GM21381 (cell line): Measurements from ENCODE around the gene AEBP1.

ENCODE experiments used
- ATAC-seq: cut with Tn5 transposase; IDR thresholded peaks from one replicate; pipeline ENCODE4 v1.9.1; 2021; ENCODE audit warnings: mild to moderate bottlenecking, moderate library complexity; ENCODE audit not compliant: unreplicated experiment

AEBP1 gene

GRCh38 chr7:44103923-44104859 lies at the start of gene AEBP1:
Gene AEBP1, plus strand, starts transcription at chr7:44104345. Its CDS starts 321 bp downstream, at chr7:44104666.
- ATAC-seq: no peak

- no peak for ATAC-seq
Measured at GRCh38 chr7:44056681-44057080, 47.5 kb upstream of the AEBP1 start.

GRCh38 chr7:44057181-44057848 lies 46.8 kb upstream of the AEBP1 start:
- no peak for ATAC-seq

DNA sequence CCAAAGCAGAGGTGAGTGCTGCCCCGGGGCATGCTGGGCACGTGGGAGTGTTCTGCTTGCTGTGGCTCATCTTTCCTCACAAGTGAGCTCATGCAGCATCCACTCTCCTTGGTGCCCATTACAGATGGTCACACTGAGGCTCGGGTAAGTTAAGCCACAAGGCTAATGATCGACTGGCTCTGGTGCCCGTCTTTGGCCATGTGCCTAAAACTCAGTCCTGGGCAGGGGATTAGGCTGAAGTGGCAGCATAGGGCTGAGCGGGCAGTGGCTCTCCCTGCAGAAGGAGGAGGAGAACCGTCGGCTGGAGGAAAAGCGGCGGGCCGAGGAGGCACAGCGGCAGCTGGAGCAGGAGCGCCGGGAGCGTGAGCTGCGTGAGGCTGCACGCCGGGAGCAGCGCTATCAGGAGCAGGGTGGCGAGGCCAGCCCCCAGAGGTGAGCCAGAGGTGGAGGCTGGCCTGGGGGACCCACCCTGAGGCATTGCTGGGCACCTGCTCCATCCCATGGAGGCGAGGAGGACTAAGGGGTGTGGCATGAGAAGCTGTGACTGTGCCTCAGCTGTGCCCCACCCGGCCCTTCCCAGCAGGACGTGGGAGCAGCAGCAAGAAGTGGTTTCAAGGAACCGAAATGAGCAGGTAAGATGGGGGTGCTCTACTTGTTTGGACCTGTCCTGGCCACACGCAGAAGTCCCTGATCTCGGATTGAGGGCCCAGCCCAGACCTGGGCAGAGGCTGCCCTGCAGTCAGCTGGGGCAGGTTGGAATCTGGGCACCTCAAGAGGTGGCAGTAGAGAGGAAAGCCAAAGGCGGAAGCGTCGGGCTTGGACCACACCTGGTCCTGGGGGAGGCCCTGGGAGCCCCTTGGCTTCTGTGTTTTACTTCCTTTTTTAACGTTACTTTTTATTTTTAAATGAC lies 46.0 kb upstream of the AEBP1 start:
- ATAC-seq: no peak

- no peak for ATAC-seq
Measured at GRCh38 chr7:44058759-44059218, 45.4 kb upstream of the AEBP1 start.

DNA sequence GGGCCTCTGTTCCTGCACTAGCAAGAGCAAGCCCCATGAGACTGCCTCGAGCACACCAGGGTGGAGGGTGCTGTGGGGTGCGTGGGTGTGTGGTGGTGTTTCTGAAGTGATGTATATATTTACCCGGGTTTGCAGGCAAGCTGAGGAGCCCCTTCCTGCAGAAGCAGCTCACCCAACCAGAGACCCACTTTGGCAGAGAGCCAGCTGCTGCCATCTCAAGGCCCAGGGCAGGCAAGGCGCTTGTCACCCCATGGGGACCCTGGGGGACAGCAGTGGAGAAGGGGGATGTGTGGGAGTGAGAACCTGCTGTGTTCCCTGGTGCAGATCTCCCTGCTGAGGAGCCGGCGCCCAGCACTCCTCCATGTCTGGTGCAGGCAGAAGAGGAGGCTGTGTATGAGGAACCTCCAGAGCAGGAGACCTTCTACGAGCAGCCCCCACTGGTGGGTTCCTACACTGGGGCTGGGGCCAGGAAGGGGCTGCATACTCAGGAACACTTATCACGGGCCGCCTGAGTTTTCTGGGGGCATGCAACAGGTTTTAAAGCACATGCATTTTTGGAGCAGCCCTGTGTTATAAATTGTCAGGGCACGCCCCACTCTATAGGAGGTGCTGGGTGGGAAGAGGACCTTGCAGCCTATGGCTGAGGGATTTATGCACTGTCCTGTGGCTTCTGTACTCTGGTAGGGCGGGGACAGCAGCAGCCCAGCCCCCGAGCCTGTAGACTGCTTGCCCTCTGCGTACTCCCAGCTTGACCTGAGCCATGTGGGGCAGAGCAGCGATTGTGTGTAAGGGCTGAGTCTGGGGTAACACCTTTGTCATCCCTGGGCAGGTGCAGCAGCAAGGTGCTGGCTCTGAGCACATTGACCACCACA lies 44.7 kb upstream of the AEBP1 start:
- ATAC-seq: no peak

GRCh38 chr7:44060091-44060947 lies 43.8 kb upstream of the AEBP1 start:
- ATAC-seq: no peak

DNA sequence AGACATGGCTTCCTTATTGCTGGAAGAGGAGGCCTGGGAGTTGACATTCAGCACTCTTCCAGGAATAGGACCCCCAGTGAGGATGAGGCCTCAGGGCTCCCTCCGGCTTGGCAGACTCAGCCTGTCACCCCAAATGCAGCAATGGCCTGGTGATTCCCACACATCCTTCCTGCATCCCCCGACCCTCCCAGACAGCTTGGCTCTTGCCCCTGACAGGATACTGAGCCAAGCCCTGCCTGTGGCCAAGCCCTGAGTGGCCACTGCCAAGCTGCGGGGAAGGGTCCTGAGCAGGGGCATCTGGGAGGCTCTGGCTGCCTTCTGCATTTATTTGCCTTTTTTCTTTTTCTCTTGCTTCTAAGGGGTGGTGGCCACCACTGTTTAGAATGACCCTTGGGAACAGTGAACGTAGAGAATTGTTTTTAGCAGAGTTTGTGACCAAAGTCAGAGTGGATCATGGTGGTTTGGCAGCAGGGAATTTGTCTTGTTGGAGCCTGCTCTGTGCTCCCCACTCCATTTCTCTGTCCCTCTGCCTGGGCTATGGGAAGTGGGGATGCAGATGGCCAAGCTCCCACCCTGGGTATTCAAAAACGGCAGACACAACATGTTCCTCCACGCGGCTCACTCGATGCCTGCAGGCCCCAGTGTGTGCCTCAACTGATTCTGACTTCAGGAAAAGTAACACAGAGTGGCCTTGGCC lies 43.0 kb upstream of the AEBP1 start:
- no peak for ATAC-seq

DNA sequence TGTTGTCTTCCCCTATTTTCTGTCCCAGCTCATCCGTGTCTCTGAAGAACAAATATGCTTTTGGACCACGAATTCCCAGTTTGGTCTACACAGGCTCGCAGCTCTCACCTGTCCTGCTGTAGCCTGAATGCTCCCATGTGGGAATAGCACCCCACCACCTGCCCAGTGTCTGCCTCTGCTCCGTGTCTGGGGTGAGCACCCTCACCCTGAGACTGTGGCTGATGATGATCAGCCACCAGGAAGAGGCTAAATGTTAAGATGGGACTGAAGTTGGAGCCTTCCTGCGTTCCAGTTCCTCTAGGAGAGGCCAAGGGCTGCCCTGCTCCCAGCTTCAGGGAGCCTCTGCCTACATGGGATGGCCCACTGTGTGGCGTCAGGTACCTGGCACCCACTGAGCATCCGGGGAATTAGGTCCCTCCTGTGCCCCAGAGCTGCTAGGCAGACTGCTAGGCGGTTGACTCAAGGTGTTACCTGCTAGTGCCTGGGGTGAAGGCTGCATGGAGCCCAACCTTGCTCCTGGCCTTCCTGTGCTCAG lies 42.4 kb upstream of the AEBP1 start:
- no peak for ATAC-seq

- ATAC-seq: no peak
Measured at GRCh38 chr7:44062180-44062902, 41.8 kb upstream of the AEBP1 start.

GRCh38 chr7:44062903-44063295 lies 41.2 kb upstream of the AEBP1 start:
- ATAC-seq: no peak

- ATAC-seq: no peak
Measured at GRCh38 chr7:44063547-44063893, 40.6 kb upstream of the AEBP1 start.

- ATAC-seq: no peak
Measured at GRCh38 chr7:44063894-44064651, 40.1 kb upstream of the AEBP1 start.

DNA sequence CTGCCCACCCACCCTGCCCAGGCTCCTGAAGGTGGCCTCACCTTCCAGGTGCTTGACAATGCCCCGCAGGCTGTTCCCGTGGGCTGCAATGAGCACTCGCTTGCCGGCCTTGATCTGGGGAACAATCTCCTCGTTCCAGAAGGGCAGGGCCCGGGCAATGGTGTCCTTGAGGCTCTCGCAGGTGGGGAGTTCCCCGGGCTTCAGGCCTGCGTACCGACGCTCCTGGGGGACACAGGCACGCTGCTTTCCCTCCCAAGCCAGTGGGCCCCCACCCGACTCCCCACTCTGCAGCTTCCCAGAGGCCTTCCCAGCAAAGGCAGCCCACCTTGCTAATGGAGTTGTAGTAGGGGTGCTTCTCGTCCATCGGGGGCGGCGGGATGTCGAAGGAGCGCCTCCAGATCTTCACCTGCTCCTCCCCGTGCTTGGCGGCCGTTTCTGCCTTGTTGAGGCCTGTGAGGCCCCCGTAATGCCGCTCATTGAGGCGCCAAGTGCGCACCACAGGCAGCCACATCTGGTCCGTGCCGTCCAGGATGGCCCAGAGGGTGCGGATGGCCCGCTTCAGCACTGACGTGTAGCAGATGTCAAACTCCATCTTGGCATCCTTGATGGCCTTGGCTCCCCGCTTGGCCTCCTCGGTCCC lies 39.2 kb upstream of the AEBP1 start:
- no peak for ATAC-seq

- no peak for ATAC-seq
Measured at GRCh38 chr7:44065431-44066110, 38.6 kb upstream of the AEBP1 start, which contains the start of gene PGAM2. Gene PGAM2, minus strand, starts transcription at chr7:44065567. Its CDS starts 38 bp downstream, at chr7:44065529.

DNA sequence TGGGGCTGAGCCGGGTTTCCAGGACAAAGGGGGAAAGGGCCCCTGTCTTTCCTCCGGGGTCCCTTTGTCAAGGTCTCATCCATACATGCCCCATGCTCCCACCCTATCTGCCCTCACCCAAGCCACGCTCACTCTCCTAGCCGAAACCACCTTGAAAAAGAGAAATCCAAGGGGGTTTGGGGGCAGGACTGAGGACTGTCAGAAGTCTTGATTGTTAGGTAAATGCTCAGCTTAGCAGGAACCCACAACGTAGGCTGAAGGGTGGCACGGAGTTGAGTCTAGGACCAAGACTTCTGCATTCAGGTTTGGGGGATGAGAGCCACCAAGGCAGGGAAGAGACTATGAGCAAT lies 38.1 kb upstream of the AEBP1 start:
- no peak for ATAC-seq
